ACHN (cell line): ENCODE data around the gene RAMP3.
A peak's percentile ranks its signal among the peaks of the same experiment; 100 is the strongest.

Experiments used
- DNase-seq: peaks from one replicate; pipeline ENCODE4 v3.0.0-alpha.2; 2015
- in situ Hi-C: cut with HindIII; loops from 2 replicates; pipeline ENCODE4 v1.10.0; 2017; ENCODE audit warnings: low sequenced_read_pairs, low pct_ligation_motif_present, low pct_unique_long_range_greater_than_20kb

RAMP3 gene

GRCh38 chr7:45129906-45130305 is 27.7 kb upstream of the RAMP3 start:
- no peak for DNase-seq
- in situ Hi-C loops = no loop called here

- DNase-seq = no peak
- in situ Hi-C loops = no loop called here
These were observed 26.7 kb upstream of the RAMP3 start for GRCh38 chr7:45130910-45131309.

GRCh38 chr7:45131891-45132290 is 25.7 kb upstream of the RAMP3 start:
- in situ Hi-C loops = no loop called here
- no peak for DNase-seq

GRCh38 chr7:45132708-45133320 is 24.8 kb upstream of the RAMP3 start:
- no peak for DNase-seq
- in situ Hi-C loops = no loop called here

GRCh38 chr7:45133352-45133751 is 24.2 kb upstream of the RAMP3 start:
- in situ Hi-C loops = no loop called here

GRCh38 chr7:45133877-45134276 is 23.7 kb upstream of the RAMP3 start:
- DNase-seq = no peak
- in situ Hi-C loops = no loop called here

More at GRCh38 chr7:45133352-45133751, 24.2 kb upstream of the RAMP3 start:
- DNase-seq = no peak

- peak; percentile 81 for DNase-seq
- in situ Hi-C loops = no loop called here
These were observed 21.2 kb upstream of the RAMP3 start for GRCh38 chr7:45136106-45137060.

GRCh38 chr7:45138433-45139267 is 18.9 kb upstream of the RAMP3 start:
- in situ Hi-C loops = no loop called here

GRCh38 chr7:45140827-45141226 is 16.8 kb upstream of the RAMP3 start:
- no peak for DNase-seq
- in situ Hi-C loops = no loop called here

More at GRCh38 chr7:45138433-45139267, 18.9 kb upstream of the RAMP3 start:
- no peak for DNase-seq

- in situ Hi-C loops = no loop called here
- DNase-seq = no peak
These were observed 14.0 kb upstream of the RAMP3 start for GRCh38 chr7:45143616-45144015.

GRCh38 chr7:45145881-45146280 is 11.7 kb upstream of the RAMP3 start:
- DNase-seq = no peak
- in situ Hi-C loops = no loop called here

- in situ Hi-C loops = no loop called here
- no peak for DNase-seq
These were observed 10.8 kb upstream of the RAMP3 start for GRCh38 chr7:45146531-45147379.

- in situ Hi-C loops = no loop called here
These were observed 9.5 kb upstream of the RAMP3 start for GRCh38 chr7:45147858-45148652.

GRCh38 chr7:45148653-45148973 is 9.0 kb upstream of the RAMP3 start:
- in situ Hi-C loops = no loop called here
- no peak for DNase-seq

More at GRCh38 chr7:45147858-45148652, 9.5 kb upstream of the RAMP3 start:
- no peak for DNase-seq

- in situ Hi-C loops = no loop called here
- DNase-seq = no peak
These were observed 8.0 kb upstream of the RAMP3 start for GRCh38 chr7:45149606-45150005.

- DNase-seq = no peak
- in situ Hi-C loops = no loop called here
These were observed 7.4 kb upstream of the RAMP3 start for GRCh38 chr7:45150199-45150598.

- DNase-seq = no peak
- in situ Hi-C loops = no loop called here
These were observed 6.4 kb upstream of the RAMP3 start for GRCh38 chr7:45151131-45151684.
